Gastroesophageal sphincter (tissue), 3 donors: Measurements from ENCODE around the gene CACNA1C.

Experiments
- CTCF ChIP-seq, 4 experiments: fragments of 200-600 bp in 2 of 4; fragments of 450-650 bp in 2 of 4; sonication (generic) in 1 of 4; IDR thresholded peaks; one replicate each; pipeline ENCODE4 v1.5.1; 2017 to 2019; ENCODE audit warnings: antibody characterized with exemption in 4 of 4, mild to moderate bottlenecking in 2 of 4, moderate library complexity in 2 of 4
- EP300 ChIP-seq: sonication (generic); formaldehyde crosslinking; IDR thresholded peaks from one replicate; pipeline ENCODE4 v1.6.1; 2017; ENCODE audit warnings: antibody characterized with exemption, mild to moderate bottlenecking
- POLR2A ChIP-seq, 2 donors: fragments of 450-650 bp; IDR thresholded peaks; one replicate each; pipeline ENCODE4 v1.6.1; 2017; ENCODE audit warnings: antibody characterized with exemption in 2 of 2, mild to moderate bottlenecking in 2 of 2, moderate library complexity in 1 of 2

- TF ChIP-seq CTCF (IDR thresholded peaks at IDR 0.05), result no peak
- TF ChIP-seq EP300, result no peak
- no peak for TF ChIP-seq POLR2A (IDR thresholded peaks at IDR 0.05)
Measured at GRCh38 chr12:2261708-2262107, 208.9 kb downstream of the CACNA1C start.
